ENCODE measurements around the gene XPO4.
"Not testable (repeated sequence)": the region's sequence is repeated elsewhere in the genome, so short reads cannot be mapped to it uniquely, and the experiment has no call there.

GRCh38 chr13:20948001-20948400, 45.5 kb upstream of the XPO4 start:
- TF ChIP-seq EP300, CTCF, POLR2AphosphoS5 (IDR thresholded peaks at IDR 0.05): not testable (repeated sequence)

Measured in gastroesophageal sphincter (tissue), 3 donors.